Esophagus mucosa (tissue), 1 donor: ENCODE data around the gene HELT. TPM values are rescaled to one million over a fixed set of nuclear protein-coding genes. Genes with fewer than 3 reads are reported as not detected.
"Not testable (repeated sequence)": the region's sequence is repeated elsewhere in the genome, so short reads cannot be mapped to it uniquely, and the experiment has no call there.

ENCODE experiments used
- ATAC-seq: fragments of 200-7000 bp; cut with Tn5 transposase; one replicate; pipeline ENCODE4 v1.9.1; 2020
- total RNA-seq: library from RNA; stranded (reverse); gene quantifications from one replicate; pipeline ENCODE4 v1.2.4, GENCODE V29; 2023
- donor health status: DM: yes; HTN: yes; CAD: no.

HELT gene
- total RNA-seq, result not detected

DNA sequence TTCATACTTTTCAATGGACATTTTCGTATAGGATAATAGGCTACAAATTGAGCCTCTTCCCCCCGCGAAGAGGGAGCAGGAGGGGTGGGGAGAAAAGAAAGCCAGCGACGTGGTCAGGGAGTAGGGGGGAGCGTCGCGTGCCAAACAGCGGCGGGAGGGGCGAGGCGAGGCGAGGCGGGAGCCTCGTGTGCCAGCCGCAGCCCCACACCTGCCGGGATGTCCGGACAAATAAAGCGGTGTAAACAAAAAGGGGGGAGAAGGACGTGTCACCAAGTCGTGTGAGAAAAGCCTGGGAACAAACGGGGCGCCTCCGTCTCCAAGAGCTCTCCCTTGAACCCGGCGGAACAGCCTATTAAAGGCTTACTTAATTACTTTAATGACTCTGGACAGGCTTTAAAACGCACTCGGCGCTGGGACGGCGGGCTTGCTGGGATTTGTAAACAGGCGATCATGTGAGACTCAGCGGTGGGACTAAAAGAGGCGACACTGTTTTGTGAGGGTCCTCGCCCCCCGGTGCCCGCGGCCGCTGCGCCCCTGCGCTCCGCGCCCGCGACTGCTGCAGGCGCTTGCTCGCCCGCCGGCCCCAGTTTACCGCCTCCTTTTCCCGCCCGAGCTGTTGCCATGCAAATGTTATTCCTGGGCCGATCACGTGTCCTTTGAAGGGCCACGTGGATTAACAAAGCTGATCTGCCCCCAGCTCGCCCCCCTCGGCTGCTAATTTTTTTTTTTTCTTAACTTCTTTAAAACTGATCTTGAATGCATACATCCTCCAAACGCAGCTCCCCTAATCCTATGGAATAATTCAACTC, at the start of gene HELT:
Gene HELT (plus strand): TSS at position 527 of the 809 bp plus-strand sequence. CDS start 439 bp downstream, outside the sequence.
- no peak for ATAC-seq

GRCh38 chr4:184968784-184969201, 49.5 kb upstream of the HELT start:
- ATAC-seq, result peak; percentile 100

DNA sequence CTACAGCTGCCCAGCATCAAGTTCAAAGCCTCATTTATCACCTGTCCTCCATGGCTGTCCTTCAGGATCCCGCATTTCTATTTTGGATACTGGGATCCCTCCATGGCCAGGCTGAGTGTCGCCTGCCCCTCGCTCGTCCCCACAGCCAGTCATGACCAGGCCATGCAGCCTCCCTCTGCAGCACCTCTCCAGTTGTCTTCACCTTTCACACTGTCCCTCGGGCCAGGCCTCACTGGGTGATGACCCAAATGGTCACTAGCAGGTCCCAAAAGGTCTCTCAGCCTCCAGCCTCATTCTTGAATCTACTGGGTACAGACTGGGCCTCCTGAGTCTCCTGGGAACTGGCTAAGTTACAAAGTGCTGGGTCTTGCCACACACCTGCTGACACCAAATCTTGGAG, 48.7 kb upstream of the HELT start:
- ATAC-seq, result no peak

- ATAC-seq, result no peak
These were observed 45.3 kb upstream of the HELT start for GRCh38 chr4:184972991-184973390.

DNA sequence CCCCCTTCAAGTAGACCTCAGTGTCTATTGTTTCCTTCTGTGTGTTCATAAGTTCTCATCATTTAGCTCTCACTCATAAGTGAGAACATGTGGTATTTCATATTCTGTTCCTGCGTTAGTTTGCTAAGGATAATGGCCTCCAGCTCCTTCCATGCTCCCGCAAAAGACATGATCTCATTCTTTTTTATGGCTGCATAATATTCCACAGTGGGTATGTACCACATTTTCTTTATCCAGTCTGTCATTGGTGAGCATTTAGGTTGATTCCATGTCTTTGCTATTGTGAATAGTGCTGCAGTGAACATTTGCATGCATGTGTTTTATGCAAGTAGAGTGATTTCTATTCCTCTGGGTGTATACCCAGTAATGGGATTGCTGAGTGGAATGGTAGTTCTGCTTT, 41.9 kb upstream of the HELT start:
- ATAC-seq, result not testable (repeated sequence)

GRCh38 chr4:184977747-184978146, 40.5 kb upstream of the HELT start:
- ATAC-seq, result no peak

DNA sequence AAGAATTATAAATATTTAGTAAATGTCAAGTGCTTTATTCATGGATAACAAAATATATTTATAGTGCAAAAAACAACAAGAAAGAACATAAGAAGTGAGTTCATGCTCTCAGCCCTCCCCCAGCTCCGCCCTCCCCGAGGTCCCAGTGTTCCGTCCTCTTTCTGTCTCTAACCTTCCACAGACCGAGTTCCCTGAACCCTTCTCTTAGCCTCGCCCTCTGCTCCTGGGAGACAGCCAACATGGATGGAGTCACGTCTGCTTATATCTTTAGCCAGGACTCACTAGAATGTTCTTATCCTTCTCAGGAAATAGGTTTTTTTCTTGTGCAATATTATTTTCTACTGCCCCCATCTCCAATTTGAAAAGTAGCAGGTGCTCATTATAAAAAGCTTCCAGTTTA, 40.1 kb upstream of the HELT start:
- no peak for ATAC-seq

DNA sequence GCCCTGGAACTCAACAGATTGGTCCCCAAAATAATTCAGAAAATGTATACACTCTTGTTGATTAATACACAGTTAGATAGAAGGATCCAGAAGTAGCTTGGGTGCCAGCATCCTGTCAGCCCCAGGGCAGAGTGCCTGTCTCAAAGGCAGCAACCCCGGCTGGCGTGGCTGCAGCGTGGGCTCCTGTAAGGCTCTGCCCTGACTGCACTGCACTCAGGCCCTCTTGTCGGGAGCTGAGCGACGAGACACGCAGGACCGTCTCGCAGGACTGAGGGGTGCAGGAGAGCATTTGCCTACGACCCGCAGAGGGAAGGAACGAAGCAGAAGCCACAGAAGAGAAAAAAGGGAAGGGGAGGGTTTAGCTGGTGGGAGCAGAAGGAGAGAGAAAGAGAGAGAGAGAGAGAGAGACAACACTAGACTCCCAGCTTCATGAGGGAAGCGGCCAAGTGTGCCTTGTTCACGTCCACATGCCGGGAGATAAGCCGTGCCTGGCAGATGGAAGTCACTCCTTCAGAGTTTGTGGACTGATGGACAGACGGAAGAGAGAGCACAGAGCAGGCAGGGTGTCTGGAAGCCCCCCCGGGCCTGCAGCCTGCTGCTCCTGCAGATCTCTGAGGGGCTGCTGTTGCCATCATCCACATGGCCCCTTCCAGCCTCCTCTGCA, 38.7 kb upstream of the HELT start:
- no peak for ATAC-seq

- ATAC-seq, result no peak
These were observed 38.0 kb upstream of the HELT start for GRCh38 chr4:184980261-184980660.

DNA sequence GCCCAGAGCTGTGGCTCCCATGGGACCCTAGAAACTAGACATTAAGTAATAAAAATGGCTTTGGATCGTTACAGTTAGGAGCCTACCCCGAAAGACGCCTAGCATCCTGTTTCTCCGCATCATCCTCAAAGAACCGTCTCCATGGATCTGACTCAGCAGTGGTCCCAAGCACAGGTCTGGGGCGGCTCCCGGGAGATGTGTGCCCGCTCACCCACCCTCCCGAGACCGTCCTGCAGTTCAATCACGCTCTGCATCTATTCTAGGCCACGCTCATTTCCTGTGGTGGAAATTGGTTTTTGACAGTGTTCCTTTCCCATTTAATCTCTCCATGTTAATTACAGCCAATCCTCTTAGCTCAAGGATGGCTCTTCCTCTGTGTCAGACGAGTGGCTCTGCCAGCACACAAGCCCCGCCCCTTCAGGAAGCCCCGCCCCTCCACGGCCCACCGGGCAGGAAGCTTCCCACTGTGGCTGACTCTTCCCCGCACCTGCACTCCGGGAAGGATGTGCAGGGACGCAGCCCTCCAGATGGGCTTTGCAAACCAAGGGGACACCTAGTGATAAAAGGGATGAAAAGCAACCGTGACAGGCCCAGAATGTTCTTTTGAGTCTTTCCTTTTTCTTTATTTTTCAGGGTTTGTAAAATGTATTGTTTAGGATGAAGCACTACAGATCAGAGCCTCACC, 34.5 kb upstream of the HELT start:
- ATAC-seq, result peak; percentile 76

GRCh38 chr4:184987493-184988031, 30.7 kb upstream of the HELT start:
- no peak for ATAC-seq

DNA sequence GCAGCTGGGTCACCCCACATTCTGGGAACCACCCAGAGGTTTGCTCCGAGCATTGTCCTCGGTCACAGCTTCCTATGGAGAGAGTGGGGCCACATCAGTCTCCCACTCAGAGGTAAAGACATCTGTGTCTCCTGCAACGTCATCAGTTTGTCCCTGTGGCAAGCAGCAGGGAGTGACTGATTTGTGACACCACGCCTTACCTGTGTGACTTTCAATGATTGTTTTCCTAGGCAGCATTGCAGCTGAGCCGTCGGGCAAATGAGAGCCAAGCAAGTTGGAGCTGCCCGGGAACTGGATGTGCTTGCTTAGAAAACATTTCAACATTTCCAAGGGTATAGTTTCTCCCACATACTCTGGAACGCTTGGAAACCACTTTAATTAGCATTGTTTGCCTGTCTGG, 29.7 kb upstream of the HELT start:
- peak; percentile 43 for ATAC-seq

- not testable (repeated sequence) for ATAC-seq
These were observed 29.0 kb upstream of the HELT start for GRCh38 chr4:184989283-184989682.

GRCh38 chr4:184990131-184990530, 28.2 kb upstream of the HELT start:
- not testable (repeated sequence) for ATAC-seq

GRCh38 chr4:184991860-184992259, 26.4 kb upstream of the HELT start:
- no peak for ATAC-seq

DNA sequence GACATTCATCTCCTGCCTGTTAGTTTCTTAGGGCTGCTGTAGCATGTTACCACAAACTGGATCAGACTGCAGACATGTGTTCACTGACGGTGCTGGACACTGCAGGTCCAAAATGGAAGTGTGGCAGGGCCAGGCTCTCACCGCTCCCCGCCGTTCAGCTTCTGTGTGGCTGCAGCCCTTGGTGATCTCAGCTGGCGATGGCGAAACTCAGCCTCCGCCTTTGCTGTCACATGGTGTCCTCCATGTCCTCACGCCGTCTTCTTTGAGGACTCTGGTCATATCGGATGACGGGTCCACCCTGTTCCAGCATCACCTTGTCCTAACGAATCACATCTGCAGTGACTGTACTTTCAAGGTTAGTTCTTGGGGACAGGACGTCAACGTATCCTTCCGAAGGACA, 25.9 kb upstream of the HELT start:
- ATAC-seq, result no peak

DNA sequence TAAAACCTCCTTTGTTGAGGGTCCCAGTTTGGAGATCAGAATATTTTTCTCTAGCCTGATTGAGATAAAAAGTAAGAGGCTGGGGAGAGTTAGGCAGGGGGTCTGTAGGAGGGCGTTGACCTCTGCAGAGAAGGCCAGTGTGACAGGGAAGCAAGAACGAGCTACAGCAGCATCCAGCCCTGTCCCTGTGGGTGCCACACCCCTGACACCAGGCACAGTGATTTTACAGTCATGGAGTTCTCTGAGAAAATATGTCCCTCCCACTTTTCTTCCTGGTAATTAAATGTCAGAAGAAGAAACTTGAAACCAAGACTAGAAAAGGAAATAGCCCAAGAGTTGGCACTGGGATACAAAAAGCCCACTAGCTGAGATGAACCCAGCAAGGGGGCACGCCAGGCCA, 25.0 kb upstream of the HELT start:
- ATAC-seq, result no peak

DNA sequence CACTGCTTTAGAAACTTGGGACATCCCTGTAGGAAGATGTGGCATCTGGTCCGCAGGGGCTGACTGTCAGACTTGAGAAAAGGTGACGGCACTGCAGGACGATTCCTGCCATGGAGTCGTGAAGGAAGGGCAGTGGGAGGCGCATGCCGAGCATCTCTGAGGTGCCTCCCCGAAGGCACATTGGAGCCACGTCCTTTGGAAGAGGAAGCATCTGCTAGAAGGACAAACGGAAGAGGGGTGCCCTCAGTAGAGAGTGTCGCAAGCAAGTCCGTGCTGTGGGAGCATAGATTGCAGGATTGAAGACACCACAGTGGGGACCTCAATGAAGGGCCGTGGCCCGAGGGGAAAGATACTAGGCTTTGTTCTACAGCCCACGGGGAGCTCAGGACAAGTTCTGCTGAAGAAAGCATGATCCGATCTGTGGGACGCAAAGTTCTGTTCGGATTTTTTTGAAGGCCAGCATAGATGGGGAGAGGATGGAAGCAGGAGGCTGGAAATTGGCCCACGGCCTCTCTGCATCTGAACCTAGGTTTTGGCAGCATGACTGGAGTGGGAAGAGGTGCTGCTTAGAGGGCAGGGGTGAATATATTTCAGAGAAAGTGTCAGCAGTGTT, 24.2 kb upstream of the HELT start:
- no peak for ATAC-seq

DNA sequence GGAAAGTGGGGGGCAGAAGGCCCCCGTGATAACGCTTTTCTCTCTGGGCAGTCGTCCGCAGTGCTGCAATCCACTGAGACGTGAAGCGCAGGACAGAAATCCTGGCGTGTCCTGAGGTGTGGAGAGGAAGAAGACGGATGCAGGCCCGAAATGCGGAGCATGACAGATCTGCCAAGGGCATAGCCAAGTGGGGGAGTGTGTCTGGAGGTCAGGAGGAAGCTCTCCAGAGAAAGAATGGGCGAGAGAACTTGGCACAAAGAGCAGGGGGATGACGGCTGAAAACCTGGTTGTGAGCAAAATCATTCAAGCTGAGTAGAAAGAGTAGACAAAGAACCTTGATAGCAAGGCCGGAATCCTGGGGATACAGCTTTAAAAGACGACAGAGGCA, 23.7 kb upstream of the HELT start:
- no peak for ATAC-seq

DNA sequence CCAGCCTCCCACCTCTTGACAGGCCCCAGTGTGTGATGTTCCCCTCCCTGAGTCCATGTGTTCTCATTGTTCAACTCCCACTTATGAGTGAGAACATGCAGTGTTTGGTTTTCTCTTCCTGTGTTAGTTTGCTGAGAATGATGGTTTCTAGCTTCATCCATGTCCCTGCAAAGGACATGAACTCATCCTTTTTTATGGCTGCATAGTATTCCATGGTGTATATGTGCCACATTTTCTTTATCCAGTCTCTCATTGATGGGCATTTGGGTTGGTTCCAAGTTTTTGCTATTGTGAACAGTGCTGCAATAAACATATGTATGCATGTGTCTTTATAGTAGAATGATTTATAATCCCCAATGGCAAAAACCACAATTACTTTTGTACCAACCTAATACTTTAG, 20.6 kb upstream of the HELT start:
- ATAC-seq, result not testable (repeated sequence)

- no peak for ATAC-seq
These were observed 15.5 kb upstream of the HELT start for GRCh38 chr4:185002784-185003183.

GRCh38 chr4:185003596-185004351, 14.5 kb upstream of the HELT start:
- no peak for ATAC-seq
